ENCODE results near the gene KCNE2.
"Not testable (repeated sequence)": the region's sequence is repeated elsewhere in the genome, so short reads cannot be mapped to it uniquely, and the experiment has no call there.

The KCNE2 gene

GRCh38 chr21:34417448-34418077, 53.8 kb downstream of the KCNE2 start:
- DNase-seq = not testable (repeated sequence)
